Inflammatory macrophage treated with lipopolysaccharide for 4 hours (primary cell): ENCODE data around the gene GFPT2.

Experiments
- DNase-seq: peaks from one replicate; pipeline ENCODE4 v3.0.0-alpha.2; 2020

The GFPT2 gene

DNA sequence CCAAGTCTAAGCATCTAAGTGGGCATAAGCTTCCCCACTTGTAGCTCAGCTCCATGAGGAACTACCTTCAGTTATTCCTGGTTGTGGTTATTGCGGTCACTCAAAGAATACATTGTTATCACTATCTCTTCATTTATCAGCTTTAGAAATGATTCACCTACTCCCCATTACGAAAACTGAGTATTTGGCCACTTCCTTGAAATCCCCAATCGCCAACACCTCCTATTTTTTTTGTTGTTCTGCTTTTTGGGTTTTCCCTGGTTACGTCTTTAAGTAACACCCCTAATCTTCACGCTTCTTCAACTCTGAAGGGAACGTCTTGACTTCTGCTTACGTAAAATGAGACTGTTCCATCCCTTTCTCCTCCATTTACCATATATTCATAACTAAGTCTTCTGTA is 81.9 kb downstream of the GFPT2 start:
- DNase-seq: peak; percentile 70

DNA sequence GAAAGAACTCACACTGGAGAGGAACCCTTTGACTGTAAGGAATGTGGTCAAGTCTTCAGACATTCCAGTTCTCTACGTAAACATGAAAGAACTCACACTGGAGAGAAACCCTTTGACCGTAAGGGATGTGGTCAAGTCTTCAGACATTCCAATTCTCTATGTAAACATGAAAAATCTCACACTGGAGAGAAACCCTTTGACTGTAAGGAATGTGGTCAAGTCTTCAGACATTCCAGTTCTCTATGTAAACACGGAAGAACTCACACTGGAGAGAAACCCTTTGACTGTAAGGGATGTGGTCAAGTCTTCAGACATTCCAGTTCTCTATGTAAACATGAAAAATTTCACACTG is 93.9 kb downstream of the GFPT2 start:
- DNase-seq: no peak

DNA sequence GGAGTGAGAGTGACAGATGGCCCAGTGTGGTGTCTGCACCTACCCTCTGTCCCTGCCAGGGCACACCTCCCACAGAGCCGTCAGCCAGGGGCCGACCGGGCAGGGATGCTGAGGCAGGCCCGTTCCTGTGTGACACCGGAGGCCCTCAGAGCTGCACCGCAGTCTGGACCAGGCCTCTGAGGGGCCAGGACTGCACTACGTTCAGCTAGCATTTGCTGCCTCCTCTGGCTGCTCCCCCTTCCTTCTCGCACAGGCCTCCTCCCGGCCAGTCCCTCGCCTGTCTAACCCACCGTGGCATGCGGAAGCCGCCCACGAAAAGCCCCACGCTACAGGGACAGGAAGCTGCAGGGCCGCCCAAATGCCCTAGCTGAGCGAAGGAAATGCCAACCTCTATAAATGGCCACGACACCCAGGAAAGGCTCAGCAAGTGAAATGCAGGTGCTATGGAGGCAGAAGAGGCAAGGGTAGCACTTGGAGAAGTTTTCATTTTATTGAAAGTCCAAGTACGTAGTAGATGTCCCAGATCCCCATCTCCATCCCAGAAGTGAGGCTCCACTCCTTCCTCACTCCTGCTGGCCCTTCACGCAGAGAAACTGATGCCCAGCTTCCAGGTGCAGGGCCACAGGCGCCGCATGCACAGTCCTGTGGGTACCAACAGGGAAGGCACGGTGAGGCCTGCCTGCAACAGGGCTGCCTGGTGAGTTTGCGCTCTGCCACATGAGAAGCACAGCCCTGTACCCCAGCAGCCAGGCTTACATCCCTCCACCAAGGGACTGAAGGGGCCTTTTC is 99.9 kb downstream of the GFPT2 start:
- DNase-seq: no peak

DNA sequence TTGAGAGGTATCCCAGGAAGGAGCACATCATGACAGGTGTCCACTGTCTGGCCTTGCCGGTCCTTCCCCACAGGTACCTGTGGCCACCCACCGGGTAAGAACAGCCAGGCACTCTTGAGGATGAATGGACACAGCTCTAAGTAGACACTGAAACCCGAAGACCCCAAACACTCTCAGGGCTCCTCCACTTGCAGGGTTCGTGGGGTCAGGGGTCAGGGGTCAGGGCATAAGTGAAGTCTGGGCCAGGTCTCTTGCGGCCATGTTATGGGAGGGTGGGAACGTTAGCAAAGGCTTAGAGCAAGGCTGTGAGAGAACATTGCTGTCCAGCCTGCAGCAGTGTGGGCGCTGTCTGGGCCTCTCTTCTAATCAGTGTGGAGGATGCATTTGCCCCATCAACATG is 101.2 kb downstream of the GFPT2 start:
- no peak for DNase-seq

- DNase-seq: no peak
Measured at GRCh38 chr5:180251141-180251540, 102.0 kb downstream of the GFPT2 start.
